Vagina (tissue), 2 donors: ENCODE results near the gene CENPH. TPM values are rescaled to one million over a fixed set of nuclear protein-coding genes. Genes with fewer than 3 reads are reported as not detected.
"Not testable (repeated sequence)": the region's sequence is repeated elsewhere in the genome, so short reads cannot be mapped to it uniquely, and the experiment has no call there.

Experiments
- DNase-seq, 2 donors: peaks; one replicate each; pipeline ENCODE4 v3.0.0-alpha.2; 2017; ENCODE audit errors: extremely low spot score in 2 of 2
- H3K27ac ChIP-seq: fragments of 200-600 bp; sonication (generic); one replicate; pipeline ENCODE4 v1.5.1; 2019
- H3K27me3 ChIP-seq: fragments of 200-600 bp; sonication (generic); one replicate; pipeline ENCODE4 v1.5.1; 2019
- H3K36me3 ChIP-seq, 2 donors: fragments of 200-600 bp; sonication (generic); one replicate each; pipeline ENCODE4 v1.5.1; 2017 to 2019
- H3K4me1 ChIP-seq: fragments of 200-600 bp; sonication (generic); one replicate; pipeline ENCODE4 v1.5.1; 2019
- H3K4me3 ChIP-seq, 2 donors: fragments of 200-600 bp; sonication (generic); 1 replicate in 1 of 2; 2 replicates in 1 of 2; pipeline ENCODE4 v1.5.1; 2016 to 2019
- H3K9me3 ChIP-seq: fragments of 200-600 bp; sonication (generic); one replicate; pipeline ENCODE4 v1.5.1; 2019
- CTCF ChIP-seq, 3 experiments: fragments of 450-650 bp in 2 of 3; fragments of 200-600 bp in 1 of 3; sonication (generic) in 1 of 3; IDR thresholded peaks; one replicate each; pipeline ENCODE4 v1.5.1; 2017 to 2019; ENCODE audit warnings: antibody characterized with exemption in 3 of 3, mild to moderate bottlenecking in 2 of 3, moderate library complexity in 2 of 3
- POLR2A ChIP-seq, 2 donors: fragments of 450-650 bp; IDR thresholded peaks; one replicate each; pipeline ENCODE4 v1.6.1; 2017; ENCODE audit warnings: antibody characterized with exemption in 2 of 2, mild to moderate bottlenecking in 2 of 2, moderate library complexity in 2 of 2
- POLR2AphosphoS5 ChIP-seq, 2 donors: sonication (generic); formaldehyde crosslinking; IDR thresholded peaks; one replicate each; pipeline ENCODE4 v1.9.0; 2017; ENCODE audit warnings: antibody characterized with exemption in 2 of 2, mild to moderate bottlenecking in 2 of 2, low read depth in 1 of 2; ENCODE audit not compliant: insufficient read depth in 1 of 2
- intact Hi-C: fragments of 100-400 bp; cut with DNase I; formaldehyde crosslinking; loops from one replicate; pipeline ENCODE4 v1.15.1; 2023
- small RNA-seq: library from RNA; depleted of rRNA; stranded (forward); fragments of <200 nt; gene quantifications from one replicate; pipeline ENCODE3, GENCODE V24; 2016
- total RNA-seq: library from RNA; depleted of rRNA; stranded (reverse); fragments of >200 nt; gene quantifications from one replicate; pipeline ENCODE4 v1.2.3, GENCODE V29; 2016

The CENPH gene
- total RNA-seq, 1 donor from 2014 or later: 3.9 TPM

- intact Hi-C loops: no loop called here
- TF ChIP-seq POLR2A (IDR thresholded peaks at IDR 0.05) (no peak), CTCF (IDR thresholded peaks at IDR 0.05) (no peak), POLR2AphosphoS5 (IDR thresholded peaks at IDR 0.05; ENCODE audit: insufficient read depth in 1 of 2, low read depth in 1 of 2) (no peak)
- no peaks in the 10 kb centered on the region for H3K27me3 ChIP-seq
- no peak overlapping the region for H3K27ac ChIP-seq
- H3K4me1 ChIP-seq: no peaks in the 10 kb centered on the region
- H3K4me3 ChIP-seq: no peak overlapping the region
- H3K9me3 ChIP-seq: no peaks in the 10 kb centered on the region
- no peak for DNase-seq
- peaks cover 0 to 7% of the 10 kb centered on the region in 2 donors for H3K36me3 ChIP-seq
Observed at GRCh38 chr5:69250593-69250992, 61.2 kb downstream of the CENPH start.

GRCh38 chr5:69252437-69252836 is 63.1 kb downstream of the CENPH start:
- no peaks in the 10 kb centered on the region for H3K27me3 ChIP-seq

GRCh38 chr5:69255940-69256339 is 66.6 kb downstream of the CENPH start:
- H3K36me3 ChIP-seq: peaks cover 0 to 42% of the 10 kb centered on the region in 2 donors
- DNase-seq, H3K27ac ChIP-seq, H3K4me3 ChIP-seq, H3K4me1 ChIP-seq, H3K9me3 ChIP-seq, intact Hi-C loops, H3K27me3 ChIP-seq: not testable (repeated sequence)

More at GRCh38 chr5:69252437-69252836, 63.1 kb downstream of the CENPH start:
- no peak for DNase-seq
- Histone ChIP-seq H3K9me3 (no peaks in the 10 kb centered on the region), H3K27ac (no peak overlapping the region), H3K36me3 (peaks cover 0 to 14% of the 10 kb centered on the region in 2 donors), H3K4me1 (no peaks in the 10 kb centered on the region), H3K4me3 (no peak overlapping the region)
- no peak for TF ChIP-seq CTCF (IDR thresholded peaks at IDR 0.05)
- no peak for TF ChIP-seq POLR2A (IDR thresholded peaks at IDR 0.05)
- no peak for TF ChIP-seq POLR2AphosphoS5 (IDR thresholded peaks at IDR 0.05; ENCODE audit: insufficient read depth in 1 of 2, low read depth in 1 of 2)
- intact Hi-C loops: no loop called here

- TF ChIP-seq POLR2A (IDR thresholded peaks at IDR 0.05): no peak
- Histone ChIP-seq H3K4me3 (no peak overlapping the region), H3K4me1 (no peaks in the 10 kb centered on the region), H3K27me3 (no peaks in the 10 kb centered on the region), H3K9me3 (no peaks in the 10 kb centered on the region), H3K27ac (no peak overlapping the region), H3K36me3 (peaks cover 0 to 58% of the 10 kb centered on the region in 2 donors)
- intact Hi-C loops: no loop called here
- no peak for DNase-seq
Observed at GRCh38 chr5:69257577-69257976, 68.2 kb downstream of the CENPH start.

Small RNA genes lying within 50 kb of the gene (small RNA-seq; reads per million reads assigned to genes)
- gene SNORA50D: not detected

Other genes with a start within 250 kb of the CENPH start
- gene SLC30A5, start 95.6 kb upstream of the CENPH start, total RNA-seq: 62.6 TPM
- 14.0 TPM for gene CCNB1, start 22.4 kb upstream of the CENPH start, total RNA-seq
- gene CDK7, start 45.3 kb downstream of the CENPH start, total RNA-seq: 10.6 TPM
- 2.9 TPM for gene CCDC125, start 143.2 kb downstream of the CENPH start, total RNA-seq
- gene AK6, start 179.9 kb downstream of the CENPH start, total RNA-seq: 17.4 TPM
- 35.8 TPM for gene TAF9, start 179.9 kb downstream of the CENPH start, total RNA-seq
- 17.2 TPM for gene RAD17, start 180.2 kb downstream of the CENPH start, total RNA-seq
- gene MARVELD2, start 225.5 kb downstream of the CENPH start, total RNA-seq: 6.4 TPM